ENCODE results near the gene MORC3.

Gene MORC3

DNA sequence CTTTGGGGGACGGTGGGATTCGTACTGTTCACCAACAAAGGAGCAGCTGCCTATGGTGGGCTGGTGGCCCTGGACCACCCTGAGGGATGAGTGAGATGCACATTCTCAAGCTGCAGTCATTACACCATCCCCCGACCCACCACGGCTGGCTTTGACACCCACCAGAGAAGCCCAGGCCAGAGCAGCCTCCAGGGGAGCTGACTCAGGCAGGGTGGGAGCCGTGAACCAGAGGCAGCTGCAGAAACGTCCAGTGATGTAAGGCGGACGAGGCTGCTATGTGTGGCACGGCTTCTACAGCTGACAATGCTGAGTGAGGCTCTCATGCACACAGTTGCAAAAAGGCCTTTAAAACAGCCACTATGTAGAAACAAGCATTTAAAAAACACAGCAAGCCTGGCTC, 105.3 kb downstream of the MORC3 start:
- no peak for DNase-seq

All from NCI-H2171 (cell line).